H1 (cell line): ENCODE measurements around the gene SLC16A11. TPM values are rescaled to one million over a fixed set of nuclear protein-coding genes. Genes with fewer than 3 reads are reported as not detected.

Experiments used
- CTCF ChIA-PET: fragments of 300-600 bp; sonication (Branson Sonifier 250); formaldehyde crosslinking; loops from one replicate; lab custom pipeline; 2021; ENCODE audit not compliant: partially characterized antibody; lab: Charles Lee
- POLR2A ChIA-PET: fragments of 300-600 bp; sonication (Branson Sonifier 250); formaldehyde crosslinking; loops from one replicate; lab custom pipeline; 2021; ENCODE audit warnings: inconsistent platforms; ENCODE audit not compliant: partially characterized antibody; lab: Charles Lee
- DNase-seq, 2 experiments: peaks; one replicate each; pipeline versions ENCODE4 v3.0.0 to v3.0.0-alpha.2; 2010 to 2022; ENCODE audit warnings: low spot score in 2 of 2, low read depth in 1 of 2, mixed read lengths in 1 of 2
- FAIRE-seq: peaks from 2 replicates; lab custom pipeline; 2011; peaks lifted over from hg19 to GRCh38; lab: Jason Lieb, UNC
- H2AFZ ChIP-seq: 2 replicates; pipeline ENCODE4 v1.8.1; 2012; ENCODE audit warnings: low read length, inconsistent platforms
- H2AK5ac ChIP-seq: 2 replicates; pipeline ENCODE4 v1.6.1; 2013; ENCODE audit warnings: low read depth, low read length
- H2BK120ac ChIP-seq: replicated peaks from 2 replicates; pipeline ENCODE3; 2013; ENCODE audit warnings: low read depth, low read length, inconsistent platforms
- H2BK12ac ChIP-seq: 2 replicates; pipeline ENCODE4 v1.6.1; 2013; ENCODE audit warnings: low read depth, low read length
- H2BK15ac ChIP-seq: 2 replicates; pipeline ENCODE4 v1.6.1; 2013; ENCODE audit warnings: low read length
- H2BK20ac ChIP-seq: 2 replicates; pipeline ENCODE4 v1.6.1; 2013; ENCODE audit warnings: low read length
- H2BK5ac ChIP-seq: 2 replicates; pipeline ENCODE4 v1.6.1; 2013; ENCODE audit warnings: low read depth, low read length
- H3K14ac ChIP-seq: 2 replicates; pipeline ENCODE4 v1.6.1; 2013; ENCODE audit warnings: inconsistent platforms; ENCODE audit not compliant: insufficient read length
- H3K18ac ChIP-seq: 2 replicates; pipeline ENCODE4 v1.6.1; 2013; ENCODE audit warnings: low read length; ENCODE audit errors: extremely low read depth
- H3K23ac ChIP-seq: 2 replicates; pipeline ENCODE4 v1.6.1; 2013; ENCODE audit warnings: inconsistent platforms; ENCODE audit not compliant: insufficient read length
- H3K23me2 ChIP-seq: 2 replicates; pipeline ENCODE4 v1.6.1; 2013; ENCODE audit warnings: low read depth, low read length
- H3K27ac ChIP-seq: 2 replicates; pipeline ENCODE4 v1.6.1; 2011; ENCODE audit warnings: low read depth, low read length, inconsistent platforms
- H3K27me3 ChIP-seq, 4 experiments: replicated peaks in 1 of 4; 1 replicate in 1 of 4; 2 replicates in 3 of 4; pipeline versions ENCODE4 v1.6.1 to v1.8.1; 2011 to 2013; ENCODE audit warnings: low read length in 3 of 4, mild to moderate bottlenecking in 3 of 4, inconsistent platforms in 2 of 4, mixed read lengths in 2 of 4, moderate library complexity in 1 of 4; ENCODE audit not compliant: control insufficient read depth in 3 of 4, insufficient read depth in 3 of 4; ENCODE audit errors: extremely low read depth in 1 of 4
- H3K36me3 ChIP-seq, 4 experiments: 2 replicates each; pipeline versions ENCODE4 v1.6.1 to v1.8.1; 2011 to 2013; ENCODE audit warnings: mild to moderate bottlenecking in 4 of 4, low read length in 3 of 4, moderate library complexity in 2 of 4, control low read depth in 1 of 4, inconsistent platforms in 1 of 4; ENCODE audit not compliant: insufficient read depth in 4 of 4, control insufficient read depth in 2 of 4
- H3K4ac ChIP-seq: replicated peaks from 2 replicates; pipeline ENCODE3; 2013; ENCODE audit warnings: low read length, low read depth, mixed read lengths, inconsistent platforms; ENCODE audit not compliant: insufficient read length
- H3K4me1 ChIP-seq, 4 experiments: replicated peaks in 1 of 4; 1 replicate in 1 of 4; 2 replicates in 3 of 4; pipeline versions ENCODE4 v1.6.1 to v1.8.1; 2011 to 2013; ENCODE audit warnings: low read length in 3 of 4, inconsistent platforms in 2 of 4, mixed read lengths in 1 of 4; ENCODE audit not compliant: insufficient read depth in 4 of 4, control insufficient read depth in 3 of 4
- H3K4me2 ChIP-seq, 2 experiments: 2 replicates each; pipeline versions ENCODE4 v1.6.1 to v1.8.1; 2011 to 2013; ENCODE audit warnings: low read depth in 2 of 2, low read length in 2 of 2, control low read depth in 1 of 2, inconsistent platforms in 1 of 2, mild to moderate bottlenecking in 1 of 2; ENCODE audit not compliant: insufficient read depth in 1 of 2
- H3K4me3 ChIP-seq, 4 experiments: fragments of 200-600, 300-600 bp in 1 of 4; sonication (generic), shearing (Covaris generic), sonication (Bioruptor Twin) in 1 of 4; 2 replicates each; pipeline versions ENCODE4 v1.5.1 to v1.8.1; 2011 to 2016; ENCODE audit warnings: low read length in 4 of 4, low read depth in 3 of 4, control low read depth in 2 of 4, inconsistent platforms in 2 of 4, mild to moderate bottlenecking in 2 of 4, mixed read lengths in 1 of 4, moderate library complexity in 1 of 4; ENCODE audit not compliant: insufficient read depth in 2 of 4; ENCODE audit errors: extremely low read depth in 1 of 4
- H3K56ac ChIP-seq: replicated peaks from 2 replicates; pipeline ENCODE3; 2013; ENCODE audit warnings: low read depth, mild to moderate bottlenecking, mixed read lengths, low read length, inconsistent platforms; ENCODE audit not compliant: insufficient read length
- H3K79me1 ChIP-seq: 2 replicates; pipeline ENCODE4 v1.6.1; 2013; ENCODE audit warnings: low read depth, low read length, control low read depth
- H3K79me2 ChIP-seq, 2 experiments: 2 replicates each; pipeline versions ENCODE4 v1.6.1 to v1.8.1; 2012 to 2013; ENCODE audit warnings: low read length in 2 of 2, mild to moderate bottlenecking in 2 of 2, inconsistent platforms in 1 of 2; ENCODE audit not compliant: insufficient read depth in 2 of 2, control insufficient read depth in 1 of 2
- H3K9ac ChIP-seq, 4 experiments: replicated peaks in 1 of 4; 1 replicate in 1 of 4; 2 replicates in 3 of 4; pipeline versions ENCODE4 v1.6.1 to v1.8.1; 2011 to 2013; ENCODE audit warnings: low read depth in 3 of 4, low read length in 3 of 4, control low read depth in 2 of 4, mild to moderate bottlenecking in 2 of 4, moderate library complexity in 2 of 4, inconsistent platforms in 1 of 4; ENCODE audit errors: extremely low read depth in 1 of 4
- H3K9me3 ChIP-seq, 2 experiments: 2 replicates each; pipeline versions ENCODE4 v1.6.1 to v1.8.1; 2012 to 2013; ENCODE audit warnings: mild to moderate bottlenecking in 2 of 2, moderate library complexity in 2 of 2, control low read depth in 1 of 2, inconsistent platforms in 1 of 2, low read depth in 1 of 2, low read length in 1 of 2, mixed read lengths in 1 of 2; ENCODE audit not compliant: insufficient read depth in 2 of 2
- H4K20me1 ChIP-seq, 2 experiments: replicated peaks in 1 of 2; 2 replicates each; pipeline versions ENCODE3 to v1.8.1; 2011 to 2013; ENCODE audit warnings: inconsistent platforms in 2 of 2, low read length in 2 of 2, mild to moderate bottlenecking in 1 of 2; ENCODE audit not compliant: insufficient read depth in 2 of 2, control insufficient read depth in 1 of 2
- H4K5ac ChIP-seq: 2 replicates; pipeline ENCODE4 v1.6.1; 2013; ENCODE audit warnings: low read length, low read depth, mixed read lengths, inconsistent platforms; ENCODE audit not compliant: insufficient read length
- H4K8ac ChIP-seq: 2 replicates; pipeline ENCODE4 v1.8.0; 2013; ENCODE audit warnings: mild to moderate bottlenecking, moderate library complexity, low read length, inconsistent platforms; ENCODE audit not compliant: insufficient read depth; ENCODE audit errors: extremely low read depth
- H4K91ac ChIP-seq: replicated peaks from 2 replicates; pipeline ENCODE3; 2013; ENCODE audit warnings: low read length, mixed read lengths, inconsistent platforms; ENCODE audit not compliant: insufficient read length
- ATF3 ChIP-seq: IDR thresholded peaks from 2 replicates; pipeline ENCODE4 v1.6.1; 2011; ENCODE audit warnings: low read depth, mild to moderate bottlenecking, low read length; ENCODE audit not compliant: insufficient read depth
- CHD2 ChIP-seq: IDR thresholded peaks from 2 replicates; pipeline ENCODE4 v1.6.1; 2012; ENCODE audit warnings: low read length, improper control_type of control experiment
- GABPA ChIP-seq: IDR thresholded peaks from 2 replicates; pipeline ENCODE4 v1.6.1; 2011; ENCODE audit warnings: mild to moderate bottlenecking, low read length, moderate library complexity, borderline replicate concordance; ENCODE audit not compliant: insufficient read depth
- SP2 ChIP-seq: IDR thresholded peaks from 2 replicates; pipeline ENCODE4 v1.6.1; 2012; ENCODE audit warnings: mild to moderate bottlenecking, low read length, inconsistent platforms
- SRF ChIP-seq: IDR thresholded peaks from 2 replicates; pipeline ENCODE4 v1.6.1; 2011; ENCODE audit warnings: mild to moderate bottlenecking, low read depth, low read length, moderate library complexity
- WGBS, 2 experiments: shearing (Covaris generic) in 1 of 2; methylation state at CpG; one replicate each; pipeline versions ENCODE4 v1.1.6 to v1.1.7; 2013 to 2015; ENCODE audit warnings: low lambda C conversion rate in 2 of 2, mixed read lengths in 2 of 2, inconsistent platforms in 1 of 2, low coverage in 1 of 2, missing lambda C conversion rate in 1 of 2; ENCODE audit not compliant: insufficient replicate concordance in 2 of 2, insufficient coverage in 1 of 2, insufficient read length in 1 of 2; ENCODE audit errors: extremely low coverage in 1 of 2, missing lambda C conversion rate in 1 of 2; 5-methylcytosine and 5-hydroxymethylcytosine counted together
- polyA plus RNA-seq, 7 experiments: library from polyadenylated mRNA; depleted of rRNA in 3 of 7; stranded (reverse) in 5 of 7; unstranded in 2 of 7; fragments of >200 nt in 5 of 7; fragments of 200-250 nt in 2 of 7; gene quantifications; 1 replicate in 5 of 7; 2 replicates in 1 of 7; 4 replicates in 1 of 7; pipeline versions ENCODE4 v1.2.1 to v1.2.3, GENCODE V29; 2011 to 2013; ENCODE audit warnings: missing spikeins in 2 of 7, mixed read lengths in 2 of 7
- total RNA-seq: library from RNA; stranded (reverse); fragmentation: NEBNext Ultra II Directional; extraction: Animal tissue kit (Norgen Biotek cat#: 25700); gene quantifications from 2 replicates; pipeline ENCODE4 v1.2.1, GENCODE V29; 2021

The SLC16A11 gene
- total and polyA plus RNA-seq, 2 of the 8 experiments (the other 6 are each of a cell fraction or from before 2014, with no cell fraction given): 0.35 to 0.39 TPM

DNA sequence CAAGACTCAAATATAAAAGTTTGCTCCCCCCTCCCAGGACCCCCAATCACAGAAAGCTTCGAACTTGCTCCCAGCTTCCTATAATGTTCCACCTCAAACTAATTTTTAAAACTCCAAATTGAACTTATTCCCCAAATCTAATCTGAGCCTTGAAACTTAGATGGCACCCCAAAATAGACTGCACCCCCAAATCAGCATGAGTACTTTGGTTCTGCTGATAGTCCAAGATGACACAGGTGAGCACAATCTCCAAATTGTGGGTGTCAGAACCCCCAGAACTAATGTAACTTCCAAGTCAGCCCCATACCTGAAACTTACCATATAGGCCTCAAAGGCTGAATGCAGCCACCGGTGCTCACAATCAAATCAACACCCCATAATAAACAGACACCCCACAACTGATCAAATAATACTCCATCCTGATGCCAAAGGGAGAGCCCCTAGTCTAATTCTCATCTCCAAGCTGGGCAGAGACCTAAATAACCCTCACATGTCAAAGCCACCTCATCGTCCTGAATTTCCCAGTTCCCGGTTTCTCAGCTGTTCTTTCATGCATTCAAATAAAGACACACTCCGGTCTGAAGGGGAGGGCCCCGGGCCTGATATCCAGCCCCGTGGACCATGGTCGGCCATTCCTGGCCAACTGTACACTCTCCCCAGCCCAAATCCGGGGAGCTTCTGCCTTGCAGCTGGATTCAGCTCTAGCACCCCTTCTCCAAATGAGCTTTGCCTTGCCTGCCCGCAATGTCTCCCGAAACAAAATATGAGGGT lies 22.8 kb downstream of the SLC16A11 start:
- no peak overlapping the region for H3K23ac ChIP-seq
- no peak overlapping the region for H3K14ac ChIP-seq
- H2BK120ac ChIP-seq: no peak overlapping the region
- H3K9me3 ChIP-seq: no peaks in the 10 kb centered on the region
- peak overlapping the region; percentile 91 to 97; a peak in 2 of 4 replicates for H3K4me2 ChIP-seq
- H3K4me1 ChIP-seq: peaks cover 0 to 15% (median 5%) of the 10 kb centered on the region in 4 experiments; a peak in 6 of 7 replicates
- H3K4ac ChIP-seq: no peak overlapping the region
- no peak overlapping the region for H4K5ac ChIP-seq
- H2BK5ac ChIP-seq: no peak overlapping the region
- H4K8ac ChIP-seq: no peak overlapping the region; the same call in 1 of the 2 replicates
- no peak overlapping the region for H2BK20ac ChIP-seq
- ChIA-PET CTCF (interaction anchor here (0.6 to 3.2 kb wide), 27 partner anchors 8 to 354 kb away, joined by 3 to 34 read pairs (median 4); partner anchors contain the start of genes ALOX12, SLC13A5 and SLC16A13), POLR2A (interaction anchor here (0.5 to 3.3 kb wide), 8 partner anchors 9 to 291 kb away, joined by 3 to 13 read pairs (median 4); partner anchors contain the start of gene RNASEK)
- no peak overlapping the region; the same call in 1 of the 2 replicates for H2AK5ac ChIP-seq
- H2BK12ac ChIP-seq: no peak overlapping the region
- H3K23me2 ChIP-seq: peaks cover 11% of the 10 kb centered on the region
- H3K27ac ChIP-seq: no peak overlapping the region
- H3K36me3 ChIP-seq: peaks cover 0 to 8% (median 2%) of the 10 kb centered on the region in 4 experiments; a peak in 3 of 8 replicates
- FAIRE-seq (no peak), DNase-seq (no peak)
- H3K56ac ChIP-seq: no peak overlapping the region
- no peak for TF ChIP-seq SRF
- no peak for TF ChIP-seq ATF3
- no peak for TF ChIP-seq GABPA
- no peak for TF ChIP-seq CHD2
- no peak for TF ChIP-seq SP2
- H3K79me2 ChIP-seq: no peaks in the 10 kb centered on the region
- no peak overlapping the region; the same call in 1 of the 2 replicates for H3K18ac ChIP-seq
- H4K91ac ChIP-seq: no peak overlapping the region
- H3K79me1 ChIP-seq: no peaks in the 10 kb centered on the region
- peaks cover 0 to 16% (median 14%) of the 10 kb centered on the region in 4 experiments; a peak in 6 of 7 replicates for H3K27me3 ChIP-seq
- no peak overlapping the region for H2AFZ ChIP-seq
- 91% methylated on average over 11 of the region's 11 CpGs; no CpG with 5 or more reads in 1 of the 2 experiments for WGBS, 2 experiments
- H4K20me1 ChIP-seq: no peaks in the 10 kb centered on the region
- no peak overlapping the region for H2BK15ac ChIP-seq
- H3K9ac ChIP-seq: no peak overlapping the region
- peak overlapping the region in 1 of 4 experiments; percentile 68; a peak in 2 of 8 replicates for H3K4me3 ChIP-seq
